Right lobe of liver (tissue), 4 donors: Measurements from ENCODE around the gene DUSP12.

Experiments
- CTCF ChIP-seq, 4 donors: fragments of 200-600 bp in 3 of 4; fragments of 450-650 bp in 1 of 4; IDR thresholded peaks; one replicate each; pipeline versions ENCODE4 v1.5.1 to v1.8.0; 2016 to 2022; ENCODE audit warnings: antibody characterized with exemption in 4 of 4, mild to moderate bottlenecking in 2 of 4
- POLR2A ChIP-seq: fragments of 450-650 bp; IDR thresholded peaks from one replicate; pipeline ENCODE4 v1.6.1; 2017; ENCODE audit warnings: antibody characterized with exemption, mild to moderate bottlenecking
- donor health status: DM: no; HTN: no; CAD: no.
- donor health status: DM: no; HTN: no; CAD: no.
- donor health status: DM: no; HTN: yes; CAD: no.

DNA sequence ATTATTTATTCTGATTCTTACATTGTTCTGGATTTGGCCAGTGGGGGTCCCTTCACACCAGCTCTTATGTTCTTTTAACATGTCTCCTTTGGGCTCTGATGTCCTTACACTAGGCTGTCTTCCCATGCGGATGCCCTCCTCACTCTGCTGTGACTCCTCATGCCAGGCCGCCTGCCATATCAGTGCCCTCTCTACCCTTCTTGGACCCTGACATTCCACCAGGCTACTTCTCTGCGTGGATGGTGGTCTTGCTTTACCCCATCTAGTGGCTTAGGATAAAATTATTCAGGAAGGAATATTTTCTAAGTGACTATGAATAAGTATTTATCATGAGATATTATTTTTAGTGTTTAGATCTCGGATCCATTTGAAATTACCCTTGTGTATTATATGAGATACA, 37.8 kb downstream of the DUSP12 start:
- TF ChIP-seq CTCF (IDR thresholded peaks at IDR 0.05) (no peak), POLR2A (no peak)
